ENCODE data around the gene MSI2.

MSI2 gene

DNA sequence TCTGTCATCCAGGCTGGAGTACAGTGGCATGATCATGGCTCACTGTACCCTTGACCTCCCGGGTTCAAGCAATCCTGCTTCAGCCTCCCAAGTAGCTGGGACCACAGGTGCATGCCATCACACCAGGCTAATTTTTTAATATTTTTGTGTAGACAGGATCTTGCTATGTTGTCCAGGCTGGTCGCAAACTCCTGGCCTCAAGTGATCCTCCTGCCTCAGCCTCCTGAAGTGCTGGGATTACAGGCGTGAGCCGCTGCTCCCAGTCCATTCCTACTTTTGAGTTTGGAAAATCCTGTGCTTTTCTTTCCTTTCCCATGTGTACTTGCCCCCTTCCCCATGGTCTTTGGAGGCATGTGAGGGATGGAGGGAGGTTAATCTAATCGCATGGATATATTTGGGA is 60.0 kb downstream of the MSI2 start:
- no peak for DNase-seq (ENCODE audit: low read depth in 2 of 2)

DNA sequence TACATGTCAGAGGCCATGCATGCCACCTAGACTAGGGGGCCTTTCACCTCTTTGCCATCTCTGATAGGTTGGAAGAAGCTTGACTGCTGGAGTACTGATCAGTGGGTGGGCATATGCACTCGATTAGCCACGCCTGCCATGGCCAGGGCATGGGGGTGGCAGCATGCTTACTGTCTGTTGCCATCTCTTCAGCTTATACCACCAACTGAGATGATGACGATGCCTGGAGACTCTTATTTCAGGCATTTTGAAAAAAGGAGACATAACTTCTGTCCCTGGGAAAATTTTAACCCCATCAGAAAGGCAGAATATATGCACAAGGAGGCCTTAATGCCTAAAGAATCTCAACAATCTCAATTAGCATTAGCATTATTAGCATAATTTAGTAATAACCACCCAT is 60.8 kb downstream of the MSI2 start:
- DNase-seq (ENCODE audit: low read depth in 2 of 2) = no peak

DNA sequence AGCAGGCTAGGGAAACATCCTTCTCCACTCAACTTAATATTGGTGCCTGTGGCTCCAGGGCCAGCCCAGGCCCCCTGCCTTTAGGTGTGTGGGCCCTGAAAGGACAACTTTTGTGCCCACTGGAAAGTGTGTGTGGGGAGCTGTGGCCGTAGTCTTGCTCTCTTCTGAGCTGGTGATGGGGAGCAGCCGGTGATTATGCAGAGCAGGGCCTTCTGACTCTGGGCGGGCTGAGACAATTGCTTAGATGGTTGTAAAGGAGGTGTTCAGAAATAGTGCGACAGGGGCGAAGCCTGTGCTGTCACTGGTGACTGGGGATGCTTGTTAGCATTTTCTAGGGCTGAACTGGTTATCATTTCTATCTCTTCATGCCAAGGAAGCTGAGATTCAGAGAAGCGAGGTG is 62.6 kb downstream of the MSI2 start:
- DNase-seq (ENCODE audit: low read depth in 2 of 2) = no peak

DNA sequence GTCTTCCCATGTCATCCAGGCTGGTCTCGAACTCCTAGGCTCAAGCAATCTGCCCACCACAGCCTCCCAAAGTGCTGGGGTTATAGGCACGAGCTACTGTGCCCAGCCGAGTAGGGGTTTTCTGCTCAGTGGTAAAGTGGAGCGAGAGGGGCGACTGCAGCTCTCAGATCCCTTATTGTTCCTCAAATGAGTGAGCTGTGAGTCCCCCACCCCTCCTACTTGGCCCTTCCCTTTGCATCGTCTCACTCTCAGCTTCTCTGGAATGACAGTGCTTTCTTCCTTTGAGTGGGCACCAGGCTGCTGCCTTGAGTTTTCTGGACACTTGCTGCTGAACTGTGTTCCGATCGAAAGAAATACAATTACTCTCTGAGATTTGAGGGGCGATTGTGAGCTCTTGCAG is 63.5 kb downstream of the MSI2 start:
- no peak for DNase-seq (ENCODE audit: low read depth in 2 of 2)

DNA sequence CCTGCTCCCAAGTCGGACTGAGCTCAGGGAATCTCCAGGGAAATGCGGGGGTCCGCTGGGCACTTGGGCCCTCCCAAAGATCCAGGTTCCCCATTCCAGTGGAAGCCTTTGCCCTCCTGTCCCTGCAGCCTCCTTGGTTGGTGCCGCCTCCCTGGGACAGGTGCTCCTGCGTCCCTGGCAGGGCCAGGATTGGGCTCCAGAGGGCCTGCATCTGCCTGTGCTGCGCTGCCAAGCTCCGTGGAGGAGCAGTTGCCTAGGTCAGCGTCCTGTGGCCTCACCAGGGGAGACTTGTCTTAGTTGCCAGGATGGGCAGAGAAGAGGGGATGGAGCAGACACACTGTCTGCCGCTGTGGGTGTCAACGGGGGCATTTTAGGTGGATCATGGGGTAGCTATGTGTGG is 67.1 kb downstream of the MSI2 start:
- no peak for DNase-seq (ENCODE audit: low read depth in 2 of 2)

DNA sequence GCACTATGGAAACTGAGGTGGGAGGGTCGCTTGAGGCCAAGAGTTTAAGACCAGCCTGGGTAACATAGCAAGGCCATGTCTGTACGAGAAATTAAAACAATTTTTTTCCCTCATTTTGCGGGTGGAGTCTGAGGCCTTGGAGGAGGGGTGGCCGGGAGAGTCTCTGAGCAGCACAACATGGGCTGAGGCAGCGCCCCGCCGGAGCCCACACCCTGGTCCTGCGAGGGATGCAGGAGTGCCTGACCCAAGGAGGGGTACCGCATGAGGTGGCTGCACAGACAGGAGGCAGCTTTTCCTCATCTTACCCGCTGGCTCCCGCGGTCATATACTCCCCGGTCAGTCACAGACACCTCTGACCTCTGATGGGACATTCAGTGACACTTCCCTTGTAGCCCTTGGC is 67.7 kb downstream of the MSI2 start:
- DNase-seq (ENCODE audit: low read depth in 2 of 2) = no peak

DNA sequence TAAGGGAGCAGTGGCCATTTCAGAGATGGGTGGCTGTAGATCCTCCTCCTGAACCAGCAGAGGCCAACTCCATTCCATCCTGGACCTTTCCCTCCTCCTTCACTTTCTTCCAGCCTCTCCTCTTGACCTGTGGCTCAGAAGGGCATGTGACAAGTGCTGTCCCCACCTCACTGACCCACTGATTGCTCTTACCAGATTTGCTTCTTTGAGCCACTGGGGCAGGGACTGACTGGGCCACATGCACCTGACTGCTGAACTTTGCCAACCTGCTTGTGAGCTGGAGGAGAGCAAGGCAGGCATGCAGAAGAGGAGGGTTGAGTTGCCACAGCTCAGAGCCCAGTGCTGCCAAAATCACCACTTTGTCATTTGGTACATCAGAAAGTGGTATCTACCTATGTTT is 68.3 kb downstream of the MSI2 start:
- no peak for DNase-seq (ENCODE audit: low read depth in 2 of 2)

DNA sequence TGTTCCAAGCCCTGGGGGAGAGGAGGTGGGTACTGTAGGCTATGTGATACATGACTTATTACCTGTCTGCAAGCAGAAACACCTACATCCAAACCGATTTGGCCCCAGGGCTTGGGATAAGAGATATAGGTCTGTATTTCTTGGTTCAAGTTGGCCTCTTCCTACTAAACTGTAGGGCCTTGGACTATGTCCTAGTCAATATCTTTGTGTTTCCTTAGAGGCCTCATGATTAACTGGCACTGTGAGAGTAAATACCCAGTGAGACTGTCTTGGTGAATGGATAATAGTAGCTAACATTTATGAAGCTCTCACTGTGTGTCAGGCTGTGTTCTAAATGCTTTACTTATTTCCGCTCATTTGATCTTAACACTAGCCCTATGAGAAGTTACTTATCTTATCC is 70.0 kb downstream of the MSI2 start:
- DNase-seq (ENCODE audit: low read depth in 2 of 2) = no peak

DNA sequence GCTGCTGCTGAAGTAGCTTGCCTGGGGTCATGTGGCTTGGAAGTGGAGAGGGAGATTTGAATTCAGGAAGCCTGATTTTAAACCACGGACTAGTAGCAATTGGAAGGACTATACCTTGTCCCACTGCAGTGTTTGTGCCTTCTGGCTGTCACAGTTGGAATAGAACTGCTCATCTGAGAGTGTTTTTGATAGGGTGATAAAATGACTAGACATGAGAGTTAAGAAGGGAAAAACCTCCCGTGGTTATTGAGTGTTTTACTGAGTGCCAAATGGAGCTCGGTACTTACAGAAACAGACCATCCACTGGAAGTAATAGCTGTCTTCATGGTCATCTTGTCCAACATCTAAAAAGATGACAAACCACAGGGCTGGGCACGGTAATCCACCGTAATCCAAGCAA is 70.4 kb downstream of the MSI2 start:
- DNase-seq (ENCODE audit: low read depth in 2 of 2) = no peak

DNA sequence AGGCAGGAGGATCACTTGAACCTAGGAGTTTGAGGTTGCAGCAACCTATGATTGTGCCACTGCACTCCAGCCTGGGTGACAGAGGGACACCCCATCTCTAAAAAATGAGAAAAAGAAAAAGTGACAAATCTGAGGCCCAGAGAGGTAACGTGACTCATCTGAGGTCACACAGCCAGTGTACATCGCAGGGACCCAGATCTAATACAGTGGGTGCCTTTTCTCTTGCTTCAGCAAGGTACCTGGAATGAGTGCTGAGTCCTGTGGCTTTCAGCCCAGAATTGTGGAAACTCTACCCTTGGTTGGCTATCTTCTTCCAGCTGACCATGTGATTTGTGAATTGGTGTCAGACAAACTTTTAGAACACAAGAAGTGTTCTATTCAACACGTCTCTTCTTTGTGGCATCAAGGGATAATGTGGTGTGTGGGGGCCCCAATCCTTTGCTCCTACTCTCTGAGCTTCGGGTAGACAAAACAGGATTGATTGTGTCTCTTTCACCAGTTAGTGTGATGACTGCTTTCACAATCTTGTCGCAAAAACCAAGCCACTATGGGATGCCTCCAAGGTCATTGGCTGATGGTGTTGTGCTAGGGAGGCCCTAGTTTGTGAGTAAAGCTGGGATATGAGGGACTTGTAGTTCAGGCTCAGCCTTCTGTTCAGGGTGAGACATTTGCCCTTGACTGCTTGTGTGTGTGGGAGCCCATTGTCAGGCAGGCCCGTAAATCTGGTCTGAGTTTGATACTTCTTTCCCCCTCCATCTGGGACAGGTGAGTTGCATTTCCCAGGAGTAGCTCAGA is 71.0 kb downstream of the MSI2 start:
- DNase-seq (ENCODE audit: low read depth in 2 of 2) = no peak

DNA sequence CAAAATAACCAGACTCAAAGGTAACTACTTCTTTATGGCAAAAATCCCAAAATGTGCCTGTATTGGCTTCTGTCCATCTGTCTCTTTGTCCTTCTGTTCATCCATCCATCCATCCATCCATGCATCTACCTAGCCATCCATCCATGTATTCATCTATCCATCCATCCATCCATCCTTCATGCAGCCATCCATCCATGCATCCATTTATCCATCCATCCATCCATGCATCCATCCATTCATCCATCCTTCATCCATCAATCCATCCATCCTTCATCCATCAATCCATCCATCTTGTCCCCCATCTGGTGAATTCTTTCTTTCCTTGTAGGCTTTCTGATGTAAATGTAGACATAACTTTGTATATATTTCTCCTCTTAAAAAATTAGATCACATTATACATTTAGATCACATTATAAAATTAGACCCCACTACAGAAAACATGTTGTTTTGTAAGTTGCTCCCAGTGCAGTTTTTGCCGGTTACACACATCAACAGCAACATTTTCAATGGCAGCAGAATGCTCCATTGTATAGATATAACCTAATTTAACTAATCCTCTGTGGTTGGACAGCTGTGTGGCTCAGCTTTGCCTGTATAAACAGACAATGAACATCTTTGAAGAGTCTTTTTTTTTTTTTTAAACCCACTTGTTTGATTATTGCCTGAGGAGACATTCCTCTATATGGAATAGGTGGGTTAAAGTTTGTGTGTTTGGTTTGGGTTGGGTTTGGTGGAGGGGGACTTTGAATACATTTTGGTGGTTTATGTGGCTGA is 72.0 kb downstream of the MSI2 start:
- no peak for DNase-seq (ENCODE audit: low read depth in 2 of 2)

DNA sequence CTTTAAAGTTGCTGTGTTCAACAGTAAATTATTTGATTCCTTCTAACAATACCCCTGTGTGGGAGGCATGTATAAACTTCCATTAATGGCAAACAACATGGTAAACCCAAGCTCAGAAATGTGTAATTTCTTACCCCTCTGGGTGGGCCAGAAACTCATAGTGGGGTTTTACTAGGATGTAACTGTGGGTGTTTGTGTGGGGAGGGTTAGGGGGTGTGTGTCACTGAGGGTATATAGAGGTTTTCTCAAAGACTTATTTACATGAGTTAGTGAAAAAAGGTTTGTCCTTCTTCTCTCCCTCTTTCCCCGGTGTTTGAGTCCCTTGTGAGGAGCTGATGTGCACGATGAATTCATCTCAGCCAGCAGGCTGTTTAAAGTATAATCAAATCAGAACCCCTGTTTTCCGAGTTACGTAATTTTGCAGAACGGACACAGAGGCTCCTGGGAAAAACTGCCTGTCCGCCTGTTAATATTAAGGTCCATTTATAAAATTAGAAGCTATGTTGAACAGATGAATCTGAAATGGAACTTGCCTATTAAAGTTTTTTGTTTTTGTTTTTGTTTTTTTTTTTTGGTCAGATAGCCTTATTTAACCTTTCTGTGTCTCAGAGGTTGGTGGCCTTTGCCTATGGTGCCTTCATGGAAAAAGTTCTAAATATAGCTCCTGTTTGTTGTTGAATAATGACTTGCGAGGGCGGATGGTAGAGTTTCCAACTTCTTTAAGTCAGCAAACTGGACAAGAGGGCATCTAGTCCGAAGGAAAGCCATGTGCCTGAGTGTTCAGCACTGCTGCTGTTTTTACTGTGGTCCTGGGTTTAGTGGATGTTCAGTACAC is 73.3 kb downstream of the MSI2 start:
- DNase-seq (ENCODE audit: low read depth in 2 of 2) = no peak

DNA sequence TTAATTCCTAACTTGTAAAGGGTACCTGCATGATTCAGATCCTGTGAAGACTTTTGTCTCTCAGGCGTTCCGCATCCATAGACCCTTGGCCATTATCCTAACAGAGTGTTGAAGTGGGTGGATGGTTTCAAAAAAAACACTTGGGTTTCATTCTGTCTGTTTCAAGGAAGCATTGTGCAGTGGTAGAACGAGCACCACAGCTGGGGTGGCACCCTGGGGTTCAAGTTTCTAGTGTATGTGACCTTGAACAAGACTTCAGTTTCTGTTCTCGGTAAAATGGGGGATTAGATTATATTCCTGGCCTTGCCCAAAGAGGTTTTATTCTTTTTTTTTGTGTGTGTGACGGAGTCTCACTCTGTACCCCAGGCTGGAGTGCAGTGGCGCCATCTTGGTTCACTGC is 74.3 kb downstream of the MSI2 start:
- DNase-seq (ENCODE audit: low read depth in 2 of 2) = no peak

DNA sequence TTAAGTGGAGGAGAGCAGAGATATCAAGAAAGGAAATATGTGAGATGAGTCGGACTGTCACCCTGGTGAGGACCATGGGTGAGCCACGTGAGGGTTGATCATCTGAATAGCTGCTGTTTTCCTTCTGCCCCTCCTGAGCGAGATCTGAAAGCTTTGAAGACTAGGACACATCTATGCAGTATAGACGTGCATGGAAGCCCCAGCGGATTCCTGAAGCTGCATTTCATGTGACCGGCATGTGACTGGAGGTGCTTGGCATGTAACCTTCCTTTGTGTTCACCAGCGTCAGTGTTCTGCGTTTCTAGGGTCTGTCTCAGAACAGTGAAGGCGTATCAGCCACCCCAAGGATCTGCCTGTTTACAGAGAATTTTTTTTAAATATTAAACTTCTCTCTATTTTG is 75.1 kb downstream of the MSI2 start:
- no peak for DNase-seq (ENCODE audit: low read depth in 2 of 2)

DNA sequence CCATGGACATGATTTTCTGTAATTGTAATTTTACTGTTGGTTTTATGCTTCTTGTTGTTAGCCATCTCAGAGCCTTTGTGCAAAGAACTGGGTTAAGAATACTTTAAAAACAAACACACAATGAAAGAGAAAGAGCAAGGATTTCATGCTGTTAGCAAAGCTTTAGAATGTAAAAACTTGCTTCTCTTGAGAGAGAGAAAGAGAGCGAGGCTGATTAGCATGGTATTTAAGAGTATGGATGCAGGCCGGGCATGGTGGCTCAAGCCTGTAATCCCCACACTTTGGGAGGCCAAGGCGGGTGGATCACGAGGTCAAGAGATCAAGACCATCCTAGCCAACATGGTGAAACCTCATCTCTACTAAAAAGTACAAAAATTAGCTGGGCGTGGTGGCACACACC is 76.2 kb downstream of the MSI2 start:
- DNase-seq (ENCODE audit: low read depth in 2 of 2) = no peak

DNA sequence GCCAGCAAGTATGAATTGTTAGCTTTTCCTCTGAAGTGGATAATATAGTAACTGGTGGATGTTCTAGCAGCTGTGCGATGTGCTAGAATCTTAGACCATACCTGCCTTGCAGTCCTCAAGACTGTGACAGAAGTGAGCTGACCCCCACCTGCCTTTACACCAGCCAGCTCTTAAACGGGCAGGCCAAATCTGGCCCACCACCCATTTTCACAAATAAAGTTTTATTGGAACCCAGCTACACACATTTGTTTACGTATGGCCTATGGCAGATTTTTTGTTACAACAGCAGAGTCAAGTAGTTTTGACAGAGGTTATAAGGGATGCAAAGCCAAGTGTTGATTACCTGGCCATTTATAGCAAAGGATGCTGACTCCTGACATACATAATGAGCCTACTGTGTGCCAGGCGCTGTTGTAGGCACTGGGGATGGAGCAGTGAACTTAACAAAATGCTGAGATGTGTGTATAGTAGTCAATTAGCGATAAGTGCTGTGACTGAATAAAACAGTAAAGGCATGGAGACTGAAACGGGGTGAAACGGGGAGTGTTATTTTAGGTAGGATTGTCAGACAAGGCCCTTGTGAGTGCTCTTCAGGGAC is 79.0 kb downstream of the MSI2 start:
- DNase-seq (ENCODE audit: low read depth in 2 of 2) = no peak

DNA sequence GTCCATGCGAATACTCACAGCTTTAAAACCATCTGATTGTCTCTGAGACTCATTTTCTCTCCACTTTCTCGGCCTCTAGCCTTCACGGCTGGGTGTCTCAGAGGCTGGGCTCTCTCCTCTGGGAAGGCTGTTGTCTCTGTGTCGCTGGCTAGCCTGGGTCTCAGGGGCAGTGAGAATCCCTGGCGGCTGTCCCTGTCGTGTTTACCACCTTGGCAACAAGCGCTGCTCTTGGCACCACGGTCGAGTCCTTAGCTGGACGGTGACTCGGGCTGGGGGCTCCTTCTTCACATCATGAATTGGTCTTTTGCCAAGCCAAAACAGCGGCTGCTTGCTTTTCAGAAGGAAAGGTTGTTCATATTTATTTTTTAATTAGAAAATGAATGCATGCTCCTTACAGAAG is 81.1 kb downstream of the MSI2 start:
- DNase-seq (ENCODE audit: low read depth in 2 of 2) = no peak

DNA sequence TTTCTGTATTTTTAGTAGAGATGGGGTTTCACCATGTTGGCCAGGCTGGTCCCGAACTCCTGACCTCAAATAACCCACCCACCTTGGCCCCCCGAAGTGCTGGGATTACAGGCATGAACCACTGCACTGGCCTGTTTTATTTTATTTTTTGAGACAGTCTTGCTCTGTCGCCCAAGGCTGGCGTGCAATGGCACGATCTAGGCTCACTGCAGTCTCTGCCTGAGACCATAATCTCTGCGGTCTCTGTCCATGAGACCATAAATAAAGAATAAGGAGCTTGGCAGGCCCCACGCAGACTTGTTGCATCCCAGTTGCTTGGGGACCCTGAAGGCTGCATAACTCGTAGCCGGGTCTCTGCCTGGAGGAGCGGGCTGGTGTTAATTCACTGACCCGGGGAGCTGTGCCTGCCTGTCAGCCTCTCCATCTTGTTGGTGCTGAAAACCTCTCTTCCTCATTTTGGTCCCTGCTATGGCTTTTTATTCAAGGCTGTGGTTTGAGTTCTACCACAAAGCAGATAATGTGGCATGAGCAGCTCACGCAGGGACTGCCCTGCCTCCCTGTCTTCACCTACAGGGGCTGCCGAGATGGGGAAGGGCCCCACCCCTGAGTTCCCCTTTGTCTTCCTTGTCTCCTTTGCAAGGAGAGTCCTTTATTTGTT is 82.1 kb downstream of the MSI2 start:
- DNase-seq (ENCODE audit: low read depth in 2 of 2) = no peak

DNA sequence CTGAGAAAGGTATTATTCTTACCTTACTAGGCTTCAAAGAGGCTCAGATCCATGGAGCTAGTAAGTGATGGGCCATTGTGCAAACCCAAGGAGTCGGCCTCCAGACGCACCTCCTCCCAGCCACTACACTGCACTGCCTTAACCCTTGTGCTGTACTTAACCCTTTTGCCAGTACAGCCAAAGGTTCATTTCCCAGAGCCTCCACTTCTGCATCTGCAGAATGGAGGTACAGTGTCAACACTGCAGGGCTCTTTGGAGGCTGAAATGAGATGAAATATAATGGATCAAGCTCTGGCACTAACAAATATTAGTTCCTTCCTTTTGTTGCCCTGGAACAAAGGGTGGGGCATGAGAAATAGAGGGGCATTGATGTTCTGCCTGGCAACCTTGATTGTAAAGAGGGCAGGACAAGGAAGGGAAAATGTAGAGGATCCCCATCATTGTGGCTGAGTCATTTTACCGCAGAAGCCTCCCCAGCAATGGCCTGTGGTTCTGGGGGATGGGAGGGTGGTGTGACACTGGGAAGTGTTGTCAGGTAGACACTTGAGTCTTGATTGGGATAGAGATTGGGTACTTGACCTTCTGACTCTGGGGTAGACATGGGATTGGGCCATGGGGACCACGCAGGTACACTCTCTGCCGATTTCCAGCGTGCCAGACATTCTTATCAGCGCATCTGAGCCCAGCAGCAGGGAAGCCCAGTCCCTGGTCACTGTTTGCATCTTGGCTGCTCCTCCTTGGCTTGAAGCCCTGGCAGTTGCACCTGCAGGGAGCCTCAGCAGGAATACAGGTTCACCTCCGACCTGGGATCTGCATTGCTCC is 84.0 kb downstream of the MSI2 start:
- DNase-seq (ENCODE audit: low read depth in 2 of 2) = no peak

DNA sequence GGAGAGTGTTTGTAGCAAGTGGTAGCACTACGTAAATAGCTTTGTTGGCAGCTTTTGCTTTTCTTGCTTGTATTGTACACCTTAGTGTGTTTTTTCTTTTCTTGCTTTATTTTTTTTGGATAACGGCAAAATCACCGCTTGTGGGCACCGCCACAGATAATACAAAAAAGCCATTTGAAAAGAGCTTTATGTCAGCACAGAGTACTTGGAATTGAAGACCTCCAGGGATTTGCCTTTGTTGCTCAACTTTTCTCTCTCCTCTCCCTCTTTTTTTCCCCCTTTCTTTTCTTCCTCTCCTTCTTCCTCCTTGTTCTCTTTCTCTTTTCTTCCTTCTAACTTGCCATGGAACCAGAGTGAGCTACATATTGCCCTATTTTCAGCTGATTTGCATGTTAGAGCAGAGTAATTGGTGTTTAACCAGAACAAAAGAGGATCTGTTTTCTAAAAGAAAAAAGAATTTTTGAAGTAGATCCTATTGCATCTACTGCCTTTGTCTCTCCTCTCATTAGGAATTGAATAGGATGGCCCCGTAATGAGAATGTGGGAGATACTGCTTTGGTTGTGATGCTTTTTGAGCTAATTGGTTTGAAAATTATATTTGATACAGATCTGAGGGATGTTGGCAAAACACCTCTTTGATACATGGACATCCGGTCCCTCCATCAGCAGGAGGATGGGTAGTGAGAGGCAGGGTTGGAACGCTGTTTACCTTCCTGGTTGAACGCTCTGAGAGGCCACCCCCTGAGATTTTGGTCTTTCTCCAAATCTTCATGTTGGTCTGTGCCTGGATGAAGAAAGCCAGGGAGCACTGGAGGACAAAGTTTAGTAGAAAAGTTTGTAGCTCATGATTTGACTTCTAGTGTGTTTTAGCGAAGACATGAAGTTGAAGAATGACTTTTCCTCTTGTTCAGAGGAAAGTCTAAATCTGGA is 85.6 kb downstream of the MSI2 start:
- DNase-seq (ENCODE audit: low read depth in 2 of 2) = no peak
